ENCODE results near the gene KIF24.
"Not testable (repeated sequence)": the region's sequence is repeated elsewhere in the genome, so short reads cannot be mapped to it uniquely, and the experiment has no call there.

KIF24 gene

GRCh38 chr9:34326690-34327089, 2.4 kb downstream of the KIF24 start:
- DNase-seq: no peak

- no peak for DNase-seq
Measured at GRCh38 chr9:34322899-34323591, 6.0 kb downstream of the KIF24 start.

DNA sequence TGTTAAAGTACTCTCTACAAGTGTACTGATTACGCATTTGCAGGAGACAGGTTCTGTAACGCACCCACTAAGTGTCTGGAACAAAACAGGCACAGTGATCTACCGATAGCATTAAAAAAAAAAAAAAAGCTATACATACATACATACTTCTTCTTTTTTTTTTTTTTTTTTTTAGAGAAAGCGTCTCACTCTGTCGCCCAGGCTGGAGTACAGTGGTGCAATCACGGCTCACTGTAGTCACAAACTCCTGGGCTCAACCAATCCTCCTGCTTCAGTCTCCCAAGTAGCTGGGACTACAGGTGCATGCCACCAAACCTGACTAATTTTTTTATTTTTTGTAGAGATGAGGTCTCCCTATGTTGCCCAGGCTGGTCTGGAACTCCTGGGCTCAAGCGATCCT, 7.6 kb downstream of the KIF24 start:
- DNase-seq: no peak

- DNase-seq: no peak
Measured at GRCh38 chr9:34318163-34318790, 10.8 kb downstream of the KIF24 start.

DNA sequence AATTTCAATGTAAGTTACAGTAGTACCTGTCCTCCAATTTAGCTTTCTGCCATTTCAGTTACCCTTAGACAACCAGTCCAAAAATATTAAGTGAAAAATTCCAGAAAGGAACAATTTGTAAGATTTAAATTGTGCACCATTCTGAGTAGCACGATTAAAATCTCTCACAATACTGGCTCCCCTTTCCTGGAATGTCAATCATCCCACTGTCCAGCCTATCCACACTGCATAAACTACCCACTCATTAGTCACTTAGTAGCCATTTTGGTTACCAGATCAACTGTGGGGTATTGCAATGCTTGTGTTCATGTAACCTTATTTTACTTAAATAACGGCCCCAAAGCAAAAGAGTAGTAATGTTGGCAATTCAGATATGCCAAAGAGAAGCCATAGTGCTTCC, 11.6 kb downstream of the KIF24 start:
- no peak for DNase-seq

GRCh38 chr9:34311499-34312185, 17.4 kb downstream of the KIF24 start:
- DNase-seq: no peak

- DNase-seq: no peak
Measured at GRCh38 chr9:34310215-34310614, 18.9 kb downstream of the KIF24 start.

DNA sequence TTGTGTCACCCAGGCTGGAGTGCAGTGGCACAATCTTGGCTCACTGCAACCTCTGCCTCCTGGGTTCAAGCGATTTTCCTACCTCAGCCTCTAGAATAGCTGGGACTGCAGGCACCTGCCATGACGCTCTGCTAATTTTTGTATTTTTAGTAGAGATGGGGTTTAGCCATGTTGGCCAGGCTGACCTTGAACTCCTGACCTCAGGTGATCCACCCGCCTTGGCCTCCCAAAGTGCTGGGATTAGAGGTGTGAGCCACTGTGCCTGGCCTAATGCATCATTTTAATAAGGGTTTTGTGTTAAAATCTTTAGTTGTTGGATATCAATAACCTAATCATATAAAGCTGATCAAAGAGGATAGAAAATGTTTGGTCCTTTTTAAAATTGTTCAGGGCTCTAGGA, 20.8 kb downstream of the KIF24 start:
- DNase-seq: not testable (repeated sequence)

GRCh38 chr9:34301064-34301463, 28.0 kb downstream of the KIF24 start:
- DNase-seq: not testable (repeated sequence)

DNA sequence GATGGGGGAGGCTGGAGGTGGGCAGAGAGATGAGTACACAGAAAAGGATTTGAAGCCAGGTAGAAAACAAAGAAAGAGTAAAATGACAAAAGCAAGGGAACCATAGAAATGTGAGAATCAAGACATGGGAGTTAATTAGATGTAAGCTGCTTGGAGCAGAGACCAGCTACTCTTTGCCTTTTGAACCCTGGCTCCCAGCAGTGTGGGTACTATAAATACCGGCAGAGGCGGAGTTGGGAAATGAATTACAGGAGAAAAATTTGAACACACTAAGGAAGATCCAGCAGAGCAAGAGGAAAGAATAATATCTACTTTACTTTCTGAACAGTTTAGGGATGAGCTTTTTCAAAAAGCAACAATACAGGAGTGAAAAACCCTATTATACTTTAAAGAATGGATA, 36.5 kb downstream of the KIF24 start:
- DNase-seq: no peak

DNA sequence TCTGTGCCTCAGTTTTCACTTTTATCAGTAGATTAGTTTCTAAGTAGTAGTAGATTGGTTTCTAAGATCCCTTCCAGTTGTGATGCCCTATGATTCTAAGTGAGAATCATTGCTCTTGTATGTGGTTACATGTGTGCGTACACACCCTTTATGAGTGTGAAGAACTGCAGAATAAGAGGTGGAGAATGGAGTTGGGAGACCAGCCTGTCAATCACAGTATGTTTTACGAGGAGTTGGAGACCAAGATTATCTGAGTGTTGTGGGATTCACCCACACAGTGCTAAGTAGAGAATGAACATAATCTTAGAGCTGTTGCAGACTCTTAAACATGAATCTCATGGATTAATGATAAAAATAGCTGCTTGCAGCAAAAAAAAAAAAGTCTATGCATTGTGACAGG, 37.6 kb downstream of the KIF24 start:
- DNase-seq: no peak

GRCh38 chr9:34291023-34291422, 38.0 kb downstream of the KIF24 start:
- DNase-seq: no peak

- DNase-seq: no peak
Measured at GRCh38 chr9:34289159-34289558, 39.9 kb downstream of the KIF24 start.

DNA sequence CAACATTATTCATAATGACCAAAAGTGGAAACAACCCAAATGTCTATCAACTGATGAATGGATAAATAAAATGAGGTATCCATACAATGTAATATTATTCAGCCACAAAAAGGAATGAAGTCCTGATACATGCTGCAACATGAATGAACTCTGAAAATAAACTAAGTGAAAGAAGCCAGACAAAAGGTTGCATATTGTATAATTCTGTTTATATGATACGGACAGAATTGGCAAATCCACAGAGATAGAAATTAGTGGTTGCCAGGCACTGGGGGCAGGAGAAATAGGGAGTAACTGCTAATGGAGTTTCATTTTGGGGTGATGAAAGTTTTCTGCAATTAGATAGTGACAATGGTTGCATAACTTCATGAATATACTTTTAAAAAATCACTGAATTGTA, 47.0 kb downstream of the KIF24 start:
- DNase-seq: no peak

DNA sequence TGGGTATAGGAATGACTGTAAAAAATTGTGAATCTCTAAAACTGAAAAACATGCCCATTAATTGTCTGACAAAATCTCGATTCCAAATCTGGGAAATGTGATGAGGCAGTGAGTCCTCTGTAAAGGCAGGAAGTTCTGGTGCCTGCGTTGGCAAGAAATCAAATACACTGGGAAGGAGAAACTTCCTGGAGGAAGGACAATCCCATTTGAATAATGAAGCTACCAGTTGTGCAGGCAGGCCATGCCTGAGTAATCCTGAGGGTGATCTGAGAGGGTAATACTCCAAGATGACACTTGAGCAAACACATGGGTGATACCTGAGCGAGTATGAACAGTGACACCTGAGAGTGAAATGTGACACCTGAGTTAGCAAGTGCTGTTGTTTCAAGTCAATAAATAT, 49.7 kb downstream of the KIF24 start:
- no peak for DNase-seq
